HG03095 (cell line): ENCODE results near the gene SPC25.
"Not testable (repeated sequence)": the region's sequence is repeated elsewhere in the genome, so short reads cannot be mapped to it uniquely, and the experiment has no call there.

Experiments used
- ATAC-seq: cut with Tn5 transposase; IDR thresholded peaks from one replicate; pipeline ENCODE4 v1.9.1; 2021; ENCODE audit warnings: moderate library complexity; ENCODE audit not compliant: unreplicated experiment

SPC25 gene

GRCh38 chr2:168903888-168904287, 13.7 kb upstream of the SPC25 start:
- ATAC-seq, result no peak

- ATAC-seq, result no peak
Measured at GRCh38 chr2:168901003-168901402, 10.8 kb upstream of the SPC25 start, which contains the start of gene G6PC2. Gene G6PC2, plus strand, starts transcription at chr2:168901291. Its CDS starts 41 bp downstream, at chr2:168901332.

GRCh38 chr2:168897449-168897848, 7.2 kb upstream of the SPC25 start:
- ATAC-seq, result no peak

- no peak for ATAC-seq
Measured at GRCh38 chr2:168896783-168897182, 6.6 kb upstream of the SPC25 start.

- ATAC-seq, result no peak
Measured at GRCh38 chr2:168895771-168896170, 5.5 kb upstream of the SPC25 start.

- no peak for ATAC-seq
Measured at GRCh38 chr2:168894720-168895119, 4.5 kb upstream of the SPC25 start.

- no peak for ATAC-seq
Measured at GRCh38 chr2:168894101-168894500, 3.9 kb upstream of the SPC25 start.

GRCh38 chr2:168892327-168892726, 2.1 kb upstream of the SPC25 start:
- no peak for ATAC-seq

GRCh38 chr2:168889635-168890005, 610 bp downstream of the SPC25 start:
- no peak for ATAC-seq

- ATAC-seq, result no peak
Measured at GRCh38 chr2:168884975-168885374, 5.3 kb downstream of the SPC25 start.

- not testable (repeated sequence) for ATAC-seq
Measured at GRCh38 chr2:168882163-168882562, 8.1 kb downstream of the SPC25 start.

GRCh38 chr2:168874368-168875054, 15.7 kb downstream of the SPC25 start:
- ATAC-seq, result no peak

GRCh38 chr2:168870824-168871223, 19.4 kb downstream of the SPC25 start:
- not testable (repeated sequence) for ATAC-seq

GRCh38 chr2:168870369-168870768, 19.9 kb downstream of the SPC25 start:
- not testable (repeated sequence) for ATAC-seq

GRCh38 chr2:168867164-168867563, 23.1 kb downstream of the SPC25 start:
- not testable (repeated sequence) for ATAC-seq

GRCh38 chr2:168858146-168858545, 32.1 kb downstream of the SPC25 start:
- no peak for ATAC-seq

GRCh38 chr2:168855601-168856000, 34.6 kb downstream of the SPC25 start:
- no peak for ATAC-seq

- ATAC-seq, result no peak
Measured at GRCh38 chr2:168854651-168855050, 35.6 kb downstream of the SPC25 start.

- no peak for ATAC-seq
Measured at GRCh38 chr2:168853471-168853870, 36.8 kb downstream of the SPC25 start.

GRCh38 chr2:168852481-168852880, 37.7 kb downstream of the SPC25 start:
- ATAC-seq, result no peak

GRCh38 chr2:168851674-168852320, 38.4 kb downstream of the SPC25 start:
- ATAC-seq, result no peak

GRCh38 chr2:168850846-168851245, 39.4 kb downstream of the SPC25 start:
- ATAC-seq, result no peak

- no peak for ATAC-seq
Measured at GRCh38 chr2:168849610-168850009, 40.6 kb downstream of the SPC25 start.
